ENCODE results near the gene CADPS2. TPM values are rescaled to one million over a fixed set of nuclear protein-coding genes. Genes with fewer than 3 reads are reported as not detected.

Gene CADPS2
- polyA plus RNA-seq, 2 donors, result 1.6 to 3.3 TPM

- H3K27ac ChIP-seq (ENCODE audit: low read depth in 2 of 2, low read length in 1 of 2), result no peak overlapping the region
- H3K4me1 ChIP-seq (ENCODE audit: control insufficient read depth in 2 of 2, insufficient read depth in 2 of 2, low read length in 1 of 2), result no peaks in the 10 kb centered on the region
- no peaks in the 10 kb centered on the region for H3K27me3 ChIP-seq (ENCODE audit: control insufficient read depth in 1 of 2, insufficient read depth in 2 of 2, low read length in 2 of 2)
- H3K36me3 ChIP-seq (ENCODE audit: control insufficient read depth in 2 of 2, insufficient read depth in 2 of 2, low read length in 1 of 2), result no peaks in the 10 kb centered on the region
- WGBS, 2 donors, result 75 to 82% methylated on average over 1 of the region's 1 CpG
- no peaks in the 10 kb centered on the region for H3K9me3 ChIP-seq (ENCODE audit: control insufficient read depth in 2 of 2, insufficient read depth in 1 of 2, low read depth in 1 of 2, low read length in 1 of 2)
- no peak overlapping the region for H3K4me3 ChIP-seq (ENCODE audit: low read depth in 1 of 2, low read length in 2 of 2)
Observed at GRCh38 chr7:122425731-122426130, 460.5 kb downstream of the CADPS2 start.

GRCh38 chr7:122423591-122423990, 462.7 kb downstream of the CADPS2 start:
- Histone ChIP-seq H3K4me3 (ENCODE audit: low read depth in 1 of 2, low read length in 2 of 2) (no peak overlapping the region), H3K36me3 (ENCODE audit: control insufficient read depth in 2 of 2, insufficient read depth in 2 of 2, low read length in 1 of 2) (no peaks in the 10 kb centered on the region), H3K27me3 (ENCODE audit: control insufficient read depth in 1 of 2, insufficient read depth in 2 of 2, low read length in 2 of 2) (no peaks in the 10 kb centered on the region), H3K4me1 (ENCODE audit: control insufficient read depth in 2 of 2, insufficient read depth in 2 of 2, low read length in 1 of 2) (no peaks in the 10 kb centered on the region), H3K27ac (ENCODE audit: low read depth in 2 of 2, low read length in 1 of 2) (no peak overlapping the region), H3K9me3 (ENCODE audit: control insufficient read depth in 2 of 2, insufficient read depth in 1 of 2, low read depth in 1 of 2, low read length in 1 of 2) (no peaks in the 10 kb centered on the region)
- 63 to 78% methylated on average over 4 of the region's 4 CpGs for WGBS, 2 donors

- Histone ChIP-seq H3K27ac (ENCODE audit: low read depth in 2 of 2, low read length in 1 of 2) (no peak overlapping the region), H3K27me3 (ENCODE audit: control insufficient read depth in 1 of 2, insufficient read depth in 2 of 2, low read length in 2 of 2) (no peaks in the 10 kb centered on the region), H3K9me3 (ENCODE audit: control insufficient read depth in 2 of 2, insufficient read depth in 1 of 2, low read depth in 1 of 2, low read length in 1 of 2) (no peaks in the 10 kb centered on the region), H3K4me1 (ENCODE audit: control insufficient read depth in 2 of 2, insufficient read depth in 2 of 2, low read length in 1 of 2) (no peaks in the 10 kb centered on the region), H3K4me3 (ENCODE audit: low read depth in 1 of 2, low read length in 2 of 2) (no peak overlapping the region), H3K36me3 (ENCODE audit: control insufficient read depth in 2 of 2, insufficient read depth in 2 of 2, low read length in 1 of 2) (no peaks in the 10 kb centered on the region)
- WGBS, 2 donors, result 50 to 63% methylated on average over 2 of the region's 2 CpGs
Observed at GRCh38 chr7:122416336-122416735, 469.9 kb downstream of the CADPS2 start.

- Histone ChIP-seq H3K9me3 (ENCODE audit: control insufficient read depth in 2 of 2, insufficient read depth in 1 of 2, low read depth in 1 of 2, low read length in 1 of 2) (no peaks in the 10 kb centered on the region), H3K27ac (ENCODE audit: low read depth in 2 of 2, low read length in 1 of 2) (no peak overlapping the region), H3K36me3 (ENCODE audit: control insufficient read depth in 2 of 2, insufficient read depth in 2 of 2, low read length in 1 of 2) (no peaks in the 10 kb centered on the region), H3K4me3 (ENCODE audit: low read depth in 1 of 2, low read length in 2 of 2) (no peak overlapping the region), H3K27me3 (ENCODE audit: control insufficient read depth in 1 of 2, insufficient read depth in 2 of 2, low read length in 2 of 2) (no peaks in the 10 kb centered on the region), H3K4me1 (ENCODE audit: control insufficient read depth in 2 of 2, insufficient read depth in 2 of 2, low read length in 1 of 2) (no peaks in the 10 kb centered on the region)
- 53 to 62% methylated on average over 1 of the region's 1 CpG for WGBS, 2 donors
Observed at GRCh38 chr7:122415510-122415909, 470.8 kb downstream of the CADPS2 start.

GRCh38 chr7:122413339-122413738, 472.9 kb downstream of the CADPS2 start:
- H3K27ac ChIP-seq (ENCODE audit: low read depth in 2 of 2, low read length in 1 of 2), result no peak overlapping the region
- H3K36me3 ChIP-seq (ENCODE audit: control insufficient read depth in 2 of 2, insufficient read depth in 2 of 2, low read length in 1 of 2), result no peaks in the 10 kb centered on the region
- WGBS, 2 donors, result 89 to 90% methylated on average over 1 of the region's 1 CpG
- no peak overlapping the region for H3K4me3 ChIP-seq (ENCODE audit: low read depth in 1 of 2, low read length in 2 of 2)
- H3K4me1 ChIP-seq (ENCODE audit: control insufficient read depth in 2 of 2, insufficient read depth in 2 of 2, low read length in 1 of 2), result no peaks in the 10 kb centered on the region
- no peaks in the 10 kb centered on the region for H3K27me3 ChIP-seq (ENCODE audit: control insufficient read depth in 1 of 2, insufficient read depth in 2 of 2, low read length in 2 of 2)
- H3K9me3 ChIP-seq (ENCODE audit: control insufficient read depth in 2 of 2, insufficient read depth in 1 of 2, low read depth in 1 of 2, low read length in 1 of 2), result no peaks in the 10 kb centered on the region

GRCh38 chr7:122412883-122413282, 473.4 kb downstream of the CADPS2 start:
- H3K4me1 ChIP-seq (ENCODE audit: control insufficient read depth in 2 of 2, insufficient read depth in 2 of 2, low read length in 1 of 2), result no peaks in the 10 kb centered on the region
- WGBS, 2 donors, result 89 to 96% methylated on average over 1 of the region's 1 CpG
- no peaks in the 10 kb centered on the region for H3K27me3 ChIP-seq (ENCODE audit: control insufficient read depth in 1 of 2, insufficient read depth in 2 of 2, low read length in 2 of 2)
- no peaks in the 10 kb centered on the region for H3K9me3 ChIP-seq (ENCODE audit: control insufficient read depth in 2 of 2, insufficient read depth in 1 of 2, low read depth in 1 of 2, low read length in 1 of 2)
- H3K27ac ChIP-seq (ENCODE audit: low read depth in 2 of 2, low read length in 1 of 2), result no peak overlapping the region
- H3K36me3 ChIP-seq (ENCODE audit: control insufficient read depth in 2 of 2, insufficient read depth in 2 of 2, low read length in 1 of 2), result no peaks in the 10 kb centered on the region
- no peak overlapping the region for H3K4me3 ChIP-seq (ENCODE audit: low read depth in 1 of 2, low read length in 2 of 2)

- no peak overlapping the region for H3K4me3 ChIP-seq (ENCODE audit: low read depth in 1 of 2, low read length in 2 of 2)
- H3K4me1 ChIP-seq (ENCODE audit: control insufficient read depth in 2 of 2, insufficient read depth in 2 of 2, low read length in 1 of 2), result no peaks in the 10 kb centered on the region
- WGBS, 2 donors, result 74% methylated on average over 6 of the region's 6 CpGs
- no peaks in the 10 kb centered on the region for H3K36me3 ChIP-seq (ENCODE audit: control insufficient read depth in 2 of 2, insufficient read depth in 2 of 2, low read length in 1 of 2)
- H3K27ac ChIP-seq (ENCODE audit: low read depth in 2 of 2, low read length in 1 of 2), result no peak overlapping the region
- no peaks in the 10 kb centered on the region for H3K27me3 ChIP-seq (ENCODE audit: control insufficient read depth in 1 of 2, insufficient read depth in 2 of 2, low read length in 2 of 2)
- H3K9me3 ChIP-seq (ENCODE audit: control insufficient read depth in 2 of 2, insufficient read depth in 1 of 2, low read depth in 1 of 2, low read length in 1 of 2), result no peaks in the 10 kb centered on the region
Observed at GRCh38 chr7:122412441-122412840, 473.8 kb downstream of the CADPS2 start.

GRCh38 chr7:122407195-122407594, 479.1 kb downstream of the CADPS2 start:
- no peaks in the 10 kb centered on the region for H3K9me3 ChIP-seq (ENCODE audit: control insufficient read depth in 2 of 2, insufficient read depth in 1 of 2, low read depth in 1 of 2, low read length in 1 of 2)
- H3K27ac ChIP-seq (ENCODE audit: low read depth in 2 of 2, low read length in 1 of 2), result no peak overlapping the region
- no peaks in the 10 kb centered on the region for H3K36me3 ChIP-seq (ENCODE audit: control insufficient read depth in 2 of 2, insufficient read depth in 2 of 2, low read length in 1 of 2)
- 85 to 87% methylated on average over 6 of the region's 6 CpGs for WGBS, 2 donors
- H3K4me1 ChIP-seq (ENCODE audit: control insufficient read depth in 2 of 2, insufficient read depth in 2 of 2, low read length in 1 of 2), result no peaks in the 10 kb centered on the region
- no peaks in the 10 kb centered on the region for H3K27me3 ChIP-seq (ENCODE audit: control insufficient read depth in 1 of 2, insufficient read depth in 2 of 2, low read length in 2 of 2)
- H3K4me3 ChIP-seq (ENCODE audit: low read depth in 1 of 2, low read length in 2 of 2), result no peak overlapping the region

- WGBS, 2 donors, result 95 to 100% methylated on average over 1 of the region's 1 CpG
- Histone ChIP-seq H3K36me3 (ENCODE audit: control insufficient read depth in 2 of 2, insufficient read depth in 2 of 2, low read length in 1 of 2) (no peaks in the 10 kb centered on the region), H3K27me3 (ENCODE audit: control insufficient read depth in 1 of 2, insufficient read depth in 2 of 2, low read length in 2 of 2) (no peaks in the 10 kb centered on the region), H3K4me1 (ENCODE audit: control insufficient read depth in 2 of 2, insufficient read depth in 2 of 2, low read length in 1 of 2) (no peaks in the 10 kb centered on the region), H3K4me3 (ENCODE audit: low read depth in 1 of 2, low read length in 2 of 2) (no peak overlapping the region), H3K9me3 (ENCODE audit: control insufficient read depth in 2 of 2, insufficient read depth in 1 of 2, low read depth in 1 of 2, low read length in 1 of 2) (no peaks in the 10 kb centered on the region), H3K27ac (ENCODE audit: low read depth in 2 of 2, low read length in 1 of 2) (no peak overlapping the region)
Observed at GRCh38 chr7:122403113-122403512, 483.1 kb downstream of the CADPS2 start.

GRCh38 chr7:122402235-122402634, 484.0 kb downstream of the CADPS2 start:
- Histone ChIP-seq H3K27ac (ENCODE audit: low read depth in 2 of 2, low read length in 1 of 2) (no peak overlapping the region), H3K36me3 (ENCODE audit: control insufficient read depth in 2 of 2, insufficient read depth in 2 of 2, low read length in 1 of 2) (no peaks in the 10 kb centered on the region), H3K4me3 (ENCODE audit: low read depth in 1 of 2, low read length in 2 of 2) (no peak overlapping the region), H3K27me3 (ENCODE audit: control insufficient read depth in 1 of 2, insufficient read depth in 2 of 2, low read length in 2 of 2) (no peaks in the 10 kb centered on the region), H3K4me1 (ENCODE audit: control insufficient read depth in 2 of 2, insufficient read depth in 2 of 2, low read length in 1 of 2) (no peaks in the 10 kb centered on the region), H3K9me3 (ENCODE audit: control insufficient read depth in 2 of 2, insufficient read depth in 1 of 2, low read depth in 1 of 2, low read length in 1 of 2) (no peaks in the 10 kb centered on the region)
- 67 to 76% methylated on average over 4 of the region's 4 CpGs for WGBS, 2 donors

Measured in esophagus (tissue), 2 donors.